Common myeloid progenitor, CD34-positive (primary cell): ENCODE measurements around the gene GAB4. TPM values are rescaled to one million over a fixed set of nuclear protein-coding genes. Genes with fewer than 3 reads are reported as not detected.

ENCODE experiments used
- CTCF ChIA-PET: fragments of 350-600 bp; sonication (Branson Sonifier 250); formaldehyde crosslinking; loops from one replicate; lab custom pipeline; 2021; ENCODE audit warnings: antibody characterized with exemption; lab: Charles Lee
- POLR2A ChIA-PET: fragments of 350-600 bp; sonication (Branson Sonifier 250); formaldehyde crosslinking; loops from one replicate; lab custom pipeline; 2021; ENCODE audit warnings: antibody characterized with exemption; lab: Charles Lee
- DNase-seq, 3 donors: peaks; one replicate each; pipeline versions ENCODE4 v3.0.0 to v3.0.0-alpha.2; 2013
- H3K27ac ChIP-seq, 2 experiments: 1 replicate in 1 of 2; 2 replicates in 1 of 2; pipeline ENCODE4 v1.7.0; 2013; ENCODE audit warnings: inconsistent platforms in 2 of 2, low read length in 2 of 2, mild to moderate bottlenecking in 2 of 2, low read depth in 1 of 2, moderate library complexity in 1 of 2; ENCODE audit not compliant: severe bottlenecking in 2 of 2, insufficient read depth in 1 of 2, poor library complexity in 1 of 2
- H3K27me3 ChIP-seq, 5 experiments: replicated peaks in 2 of 5; 1 replicate in 3 of 5; 2 replicates in 2 of 5; pipeline versions ENCODE4 v1.6.1 to v1.7.0; 2013; ENCODE audit warnings: low read length in 4 of 5, mild to moderate bottlenecking in 2 of 5, moderate library complexity in 2 of 5, inconsistent platforms in 1 of 5; ENCODE audit not compliant: insufficient read depth in 5 of 5, control insufficient read depth in 4 of 5
- H3K36me3 ChIP-seq, 4 experiments: 1 replicate in 2 of 4; 2 replicates in 2 of 4; pipeline versions ENCODE4 v1.6.1 to v1.7.0; 2013; ENCODE audit warnings: low read length in 3 of 4, control low read depth in 1 of 4, mild to moderate bottlenecking in 1 of 4; ENCODE audit not compliant: control insufficient read depth in 4 of 4, insufficient read depth in 4 of 4
- H3K4me1 ChIP-seq, 4 experiments: 1 replicate in 3 of 4; 2 replicates in 1 of 4; pipeline versions ENCODE4 v1.6.1 to v1.7.1; 2013; ENCODE audit warnings: low read length in 3 of 4, mild to moderate bottlenecking in 3 of 4, control low read depth in 1 of 4, inconsistent platforms in 1 of 4, moderate library complexity in 1 of 4; ENCODE audit not compliant: control insufficient read depth in 4 of 4, insufficient read depth in 4 of 4; ENCODE audit errors: control extremely low read depth in 1 of 4
- H3K4me3 ChIP-seq, 7 experiments: 1 replicate in 4 of 7; 2 replicates in 3 of 7; pipeline versions ENCODE4 v1.5.1 to v1.7.0; 2013; ENCODE audit warnings: mild to moderate bottlenecking in 7 of 7, low read length in 6 of 7, moderate library complexity in 6 of 7, inconsistent platforms in 2 of 7, low read depth in 2 of 7, control low read depth in 1 of 7; ENCODE audit not compliant: insufficient read depth in 4 of 7, control insufficient read depth in 1 of 7; ENCODE audit errors: extremely low read depth in 1 of 7
- H3K9me3 ChIP-seq, 5 experiments: 1 replicate in 4 of 5; 2 replicates in 1 of 5; pipeline versions ENCODE4 v1.6.1 to v1.7.1; 2013; ENCODE audit warnings: low read length in 4 of 5, mild to moderate bottlenecking in 2 of 5, inconsistent platforms in 1 of 5, low read depth in 1 of 5, moderate library complexity in 1 of 5; ENCODE audit not compliant: control insufficient read depth in 4 of 5, insufficient read depth in 2 of 5; ENCODE audit errors: control extremely low read depth in 1 of 5
- WGBS: methylation state at CpG from one replicate; pipeline ENCODE4 v1.1.5; 2013; ENCODE audit not compliant: insufficient coverage; 5-methylcytosine and 5-hydroxymethylcytosine counted together
- polyA plus RNA-seq: library from polyadenylated mRNA; unstranded; fragments of 120-200 nt; gene quantifications from one replicate; pipeline ENCODE4 v1.2.1, GENCODE V29; 2013

Gene GAB4, protein sequence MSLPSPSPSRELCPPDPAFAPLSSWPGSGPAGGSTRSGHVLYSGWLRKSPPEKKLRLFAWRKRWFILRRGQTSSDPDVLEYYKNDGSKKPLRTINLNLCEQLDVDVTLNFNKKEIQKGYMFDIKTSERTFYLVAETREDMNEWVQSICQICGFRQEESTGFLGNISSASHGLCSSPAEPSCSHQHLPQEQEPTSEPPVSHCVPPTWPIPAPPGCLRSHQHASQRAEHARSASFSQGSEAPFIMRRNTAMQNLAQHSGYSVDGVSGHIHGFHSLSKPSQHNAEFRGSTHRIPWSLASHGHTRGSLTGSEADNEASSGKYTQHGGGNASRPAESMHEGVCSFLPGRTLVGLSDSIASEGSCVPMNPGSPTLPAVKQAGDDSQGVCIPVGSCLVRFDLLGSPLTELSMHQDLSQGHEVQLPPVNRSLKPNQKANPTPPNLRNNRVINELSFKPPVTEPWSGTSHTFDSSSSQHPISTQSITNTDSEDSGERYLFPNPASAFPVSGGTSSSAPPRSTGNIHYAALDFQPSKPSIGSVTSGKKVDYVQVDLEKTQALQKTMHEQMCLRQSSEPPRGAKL
- 0.04 TPM for polyA plus RNA-seq

DNA sequence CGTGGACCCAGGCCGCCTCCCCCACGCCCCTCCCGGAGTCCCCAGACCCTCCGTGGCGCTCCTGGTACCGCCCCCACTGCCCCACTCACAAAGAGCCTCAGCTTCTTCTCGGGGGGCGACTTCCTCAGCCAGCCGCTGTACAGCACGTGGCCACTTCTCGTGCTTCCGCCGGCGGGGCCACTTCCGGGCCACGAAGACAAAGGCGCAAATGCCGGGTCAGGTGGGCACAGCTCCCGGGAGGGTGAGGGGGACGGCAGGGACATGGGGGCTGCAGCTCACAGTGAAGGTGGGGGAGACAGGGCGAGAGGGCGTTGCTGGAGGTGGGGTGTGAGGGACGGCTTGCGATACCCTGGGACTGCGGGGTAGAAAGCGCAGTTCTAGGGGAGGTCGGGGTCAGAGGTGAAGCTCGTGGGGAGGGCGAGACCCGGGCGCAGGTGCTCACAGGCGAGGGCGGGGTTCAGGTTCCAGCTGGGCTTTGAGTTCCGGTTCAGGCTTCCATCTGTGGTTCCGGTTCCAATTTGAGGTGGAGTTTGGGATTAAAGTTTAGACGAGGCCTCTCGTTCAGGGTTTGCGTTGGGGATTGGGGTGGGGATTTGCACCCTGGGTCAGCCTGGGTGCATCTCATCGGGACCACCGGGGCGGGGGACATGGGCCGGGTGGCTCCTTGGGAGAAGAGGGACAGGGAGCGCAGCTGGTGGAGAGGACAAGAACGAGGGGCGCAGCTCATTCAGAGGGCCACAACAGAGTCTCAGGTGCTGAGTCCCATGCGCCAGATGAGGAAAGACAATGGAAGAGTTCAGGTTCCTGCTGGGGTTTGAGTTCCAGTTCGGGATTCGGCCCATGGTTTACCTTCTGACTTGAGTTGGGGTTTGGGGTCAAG is at the start of gene GAB4:
TSS of gene GAB4 (minus strand) at position 371 of the 880 bp plus-strand sequence. CDS start at position 263, 108 bp downstream.
- H3K27ac ChIP-seq: no peak within 1 kb of the TSS
- CTCF ChIA-PET: interaction anchor here (0.6 kb wide), 1 partner anchor 14 kb away, joined by 3 read pairs; no protein-coding TSS in a partner anchor
- H3K9me3 ChIP-seq: peaks cover 0 to 9% (median 1%) of the 10 kb centered on the region in 5 experiments
- peak in 1 of 3 donors; percentile 25 for DNase-seq
- H3K4me3 ChIP-seq: no peak within 1 kb of the TSS
- H3K27me3 ChIP-seq: peaks cover 0 to 22% (median 3%) of the 10 kb centered on the region in 5 experiments
- peaks cover 0 to 4% (median 3%) of the 10 kb centered on the region in 4 experiments for H3K4me1 ChIP-seq
- no peaks in the 10 kb centered on the region for H3K36me3 ChIP-seq
- 79% methylated on average over 31 of the region's 49 CpGs for WGBS
- POLR2A ChIA-PET: no interaction called here

DNA sequence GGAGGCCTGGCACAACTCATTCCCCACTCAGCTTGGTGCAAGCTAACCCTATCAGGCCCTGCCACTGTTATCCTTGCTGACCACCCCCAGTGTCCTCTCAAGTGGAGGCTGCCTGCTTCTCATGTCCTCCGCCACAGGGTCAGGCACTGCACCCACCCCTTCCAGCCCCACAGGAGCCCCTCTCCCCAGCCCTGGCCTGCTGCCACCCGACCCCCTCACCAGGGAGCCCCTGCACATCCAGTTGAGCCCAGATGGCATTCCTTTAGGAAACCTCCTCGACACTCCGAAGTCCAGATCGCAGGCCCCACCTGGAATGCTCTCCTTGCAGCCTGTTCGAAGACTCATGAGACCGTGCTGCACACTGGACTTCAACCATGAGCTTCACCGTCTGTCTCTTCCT is 48.8 kb upstream of the GAB4 start:
- WGBS: 100% methylated on average over 6 of the region's 8 CpGs
- H3K36me3 ChIP-seq: no peaks in the 10 kb centered on the region
- no peaks in the 10 kb centered on the region for H3K9me3 ChIP-seq
- H3K27me3 ChIP-seq: no peaks in the 10 kb centered on the region
- H3K27ac ChIP-seq: no peak overlapping the region
- H3K4me3 ChIP-seq: no peak overlapping the region
- POLR2A ChIA-PET: no interaction called here
- CTCF ChIA-PET: interaction anchor here (0.9 to 3.1 kb wide), 6 partner anchors 11 to 140 kb away, joined by 3 to 35 read pairs (median 8); no protein-coding TSS in a partner anchor
- DNase-seq: no peak
- peaks cover 0 to 3% (median 0%) of the 10 kb centered on the region in 4 experiments for H3K4me1 ChIP-seq

- Histone ChIP-seq H3K4me3 (no peak overlapping the region), H3K9me3 (no peaks in the 10 kb centered on the region), H3K27me3 (no peaks in the 10 kb centered on the region), H3K27ac (no peak overlapping the region), H3K4me1 (peaks cover 0 to 3% (median 0%) of the 10 kb centered on the region in 4 experiments), H3K36me3 (no peaks in the 10 kb centered on the region)
- DNase-seq: no peak
- WGBS: 98% methylated on average over 3 of the region's 5 CpGs
- ChIA-PET POLR2A (no interaction called here), CTCF (interaction anchor here (3.0 kb wide), 1 partner anchor 139 kb away, joined by 35 read pairs; no protein-coding TSS in a partner anchor)
These were observed 48.0 kb upstream of the GAB4 start for GRCh38 chr22:17056058-17056457.

- peak in 1 of 3 donors; percentile 21 for DNase-seq
- Histone ChIP-seq H3K36me3 (no peaks in the 10 kb centered on the region), H3K27ac (no peak overlapping the region), H3K9me3 (no peaks in the 10 kb centered on the region), H3K27me3 (no peaks in the 10 kb centered on the region), H3K4me3 (no peak overlapping the region), H3K4me1 (no peaks in the 10 kb centered on the region)
- POLR2A ChIA-PET: no interaction called here
- CTCF ChIA-PET: no interaction called here
- WGBS: 100% methylated on average over 1 of the region's 1 CpG
These were observed 39.6 kb upstream of the GAB4 start for GRCh38 chr22:17047656-17048055.

DNA sequence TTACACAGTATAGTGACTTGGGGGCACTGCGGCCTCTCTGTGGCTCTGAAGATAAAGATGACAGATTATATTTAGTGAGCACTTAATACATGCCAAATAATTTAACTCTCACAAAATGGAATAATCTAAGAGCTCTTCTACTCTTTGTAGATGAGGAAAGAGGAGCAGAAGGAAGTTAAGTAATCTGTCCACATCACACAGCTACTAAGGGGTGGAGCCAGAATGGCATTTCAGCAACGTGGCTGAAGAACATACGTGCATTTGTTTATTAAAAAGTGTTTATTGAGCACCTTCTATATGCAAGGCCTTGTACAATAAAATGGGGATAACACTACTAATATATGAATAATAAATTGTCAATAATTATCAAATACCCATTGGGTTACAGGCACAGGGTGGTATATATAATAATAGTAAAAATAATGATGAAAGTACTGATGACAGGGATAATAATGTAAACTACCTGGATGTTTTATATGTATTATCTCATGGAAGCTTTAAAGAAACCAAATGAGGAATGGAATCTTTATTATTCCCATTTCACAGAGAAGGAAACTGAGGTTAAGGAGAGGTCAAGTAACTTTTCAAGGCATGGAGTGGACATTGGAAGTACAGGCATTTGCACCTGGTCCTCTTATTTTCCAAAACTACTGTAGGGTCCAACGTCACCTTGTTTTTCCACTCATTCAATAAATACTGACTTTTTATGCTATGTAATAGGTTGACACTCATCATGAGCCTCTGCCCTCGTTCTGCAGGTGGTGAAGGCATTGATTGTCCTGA is 38.7 kb upstream of the GAB4 start:
- ChIA-PET POLR2A (no interaction called here), CTCF (interaction anchor here (2.0 kb wide), 1 partner anchor 11 kb away, joined by 11 read pairs; no protein-coding TSS in a partner anchor)
- Histone ChIP-seq H3K36me3 (no peaks in the 10 kb centered on the region), H3K4me1 (no peaks in the 10 kb centered on the region), H3K27me3 (no peaks in the 10 kb centered on the region), H3K4me3 (no peak overlapping the region), H3K27ac (no peak overlapping the region), H3K9me3 (no peaks in the 10 kb centered on the region)
- DNase-seq: no peak
- 67% methylated on average over 1 of the region's 5 CpGs for WGBS

DNA sequence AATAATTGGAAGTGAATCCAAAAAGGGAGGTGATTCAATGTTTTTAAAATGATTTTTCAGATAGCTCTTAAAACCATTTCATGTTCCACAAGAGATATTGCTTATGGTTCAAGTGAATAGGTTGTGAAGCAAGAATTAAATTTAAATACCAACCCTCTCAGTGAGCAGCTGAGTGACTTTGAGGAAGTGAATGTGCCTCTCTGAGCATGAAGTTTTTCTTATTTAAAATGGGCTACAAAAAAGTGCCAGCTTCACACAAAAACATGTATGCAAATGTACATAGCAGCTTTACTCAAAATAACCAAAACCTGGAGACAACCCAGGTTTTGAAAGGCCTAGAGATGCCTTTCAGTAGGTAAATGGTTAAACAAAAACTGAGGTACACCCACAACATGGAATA is 35.5 kb upstream of the GAB4 start:
- CTCF ChIA-PET: interaction anchor here (1.9 kb wide), 1 partner anchor 14 kb away, joined by 6 read pairs; no protein-coding TSS in a partner anchor
- no peak for DNase-seq

More for the DNA sequence above, 35.5 kb upstream of the GAB4 start:
- no peaks in the 10 kb centered on the region for H3K9me3 ChIP-seq
- no peak overlapping the region for H3K27ac ChIP-seq
- no peak overlapping the region for H3K4me3 ChIP-seq
- H3K27me3 ChIP-seq: peaks cover 0 to 2% (median 0%) of the 10 kb centered on the region in 5 experiments
- H3K36me3 ChIP-seq: no peaks in the 10 kb centered on the region
- POLR2A ChIA-PET: no interaction called here
- H3K4me1 ChIP-seq: no peaks in the 10 kb centered on the region
